GM19193 (cell line): Measurements from ENCODE around the gene MMP21.

Experiments used
- POLR2A ChIP-seq: IDR thresholded peaks from 4 replicates; pipeline ENCODE4 v1.6.1; 2011; ENCODE audit not compliant: insufficient read depth, insufficient read length; ENCODE audit errors: extremely low read depth

Gene MMP21

GRCh38 chr10:125779403-125780327 lies 4.0 kb upstream of the MMP21 start:
- no peak for TF ChIP-seq POLR2A

GRCh38 chr10:125778556-125778955 lies 2.9 kb upstream of the MMP21 start:
- no peak for TF ChIP-seq POLR2A

DNA sequence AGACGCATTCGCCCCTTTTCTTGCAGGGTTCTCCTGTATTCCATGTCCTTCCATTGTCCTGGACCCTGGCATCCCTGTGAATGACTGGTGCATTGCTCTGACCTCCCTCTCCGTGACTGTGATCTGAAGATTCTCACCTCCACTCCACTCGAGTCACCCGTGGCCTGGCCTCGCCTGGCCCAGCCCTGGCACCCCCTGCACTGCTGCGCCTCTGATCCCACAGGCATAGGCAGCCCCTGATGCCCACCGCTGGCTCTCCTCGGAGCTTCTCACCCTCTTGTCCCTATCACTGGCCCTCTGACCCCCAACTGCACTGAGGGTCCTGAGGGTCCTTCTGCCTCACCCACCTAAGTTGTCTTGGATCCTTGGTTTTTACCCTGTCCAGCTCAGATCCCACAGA lies 2.2 kb upstream of the MMP21 start:
- TF ChIP-seq POLR2A, result no peak

GRCh38 chr10:125774581-125775191 lies 935 bp downstream of the MMP21 start:
- TF ChIP-seq POLR2A, result no peak

DNA sequence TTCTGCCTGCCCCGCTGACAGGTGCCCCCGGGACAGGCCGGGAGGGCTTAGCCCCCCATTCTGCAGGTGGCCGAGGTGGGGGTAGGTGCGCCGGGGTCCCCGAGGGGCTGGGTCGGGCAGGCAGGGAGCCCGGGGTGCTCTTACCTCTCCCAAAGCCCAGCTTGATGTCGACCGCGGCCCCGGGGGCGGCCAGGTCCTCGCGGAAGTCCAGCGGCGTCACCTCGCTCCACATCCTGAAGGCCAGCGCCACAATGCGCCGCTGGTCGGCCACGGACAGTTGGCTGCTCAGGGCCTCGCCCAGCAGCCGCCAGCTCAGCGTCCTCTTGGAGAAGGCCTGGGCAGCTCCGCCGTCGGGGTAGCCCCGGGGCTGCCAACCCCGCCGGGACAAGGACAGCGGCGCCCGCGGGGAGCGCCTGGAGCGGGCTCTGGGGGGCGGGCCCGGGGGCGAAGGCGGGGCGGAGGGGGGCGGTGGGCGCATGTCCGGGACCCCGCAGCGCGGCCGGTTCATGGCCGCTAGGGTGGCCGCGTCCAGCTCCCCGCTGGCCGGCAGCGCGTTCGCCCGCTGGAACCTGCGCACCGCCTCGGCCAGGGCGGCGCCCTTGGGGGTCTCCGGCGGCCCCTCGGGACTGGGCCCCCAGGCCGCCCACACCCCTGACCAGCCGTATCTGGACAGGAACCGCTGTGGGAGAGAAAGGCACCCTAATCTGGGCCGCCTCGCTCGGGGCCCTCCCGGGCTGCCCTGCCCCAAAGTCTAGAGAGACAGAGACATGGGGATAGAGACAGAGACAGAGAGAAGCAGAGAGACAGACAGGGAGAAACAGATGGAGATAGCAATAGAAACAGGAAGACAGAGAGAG lies 1.7 kb downstream of the MMP21 start:
- TF ChIP-seq POLR2A, result no peak

- TF ChIP-seq POLR2A, result no peak
These were observed 2.8 kb downstream of the MMP21 start for GRCh38 chr10:125772864-125773180.

DNA sequence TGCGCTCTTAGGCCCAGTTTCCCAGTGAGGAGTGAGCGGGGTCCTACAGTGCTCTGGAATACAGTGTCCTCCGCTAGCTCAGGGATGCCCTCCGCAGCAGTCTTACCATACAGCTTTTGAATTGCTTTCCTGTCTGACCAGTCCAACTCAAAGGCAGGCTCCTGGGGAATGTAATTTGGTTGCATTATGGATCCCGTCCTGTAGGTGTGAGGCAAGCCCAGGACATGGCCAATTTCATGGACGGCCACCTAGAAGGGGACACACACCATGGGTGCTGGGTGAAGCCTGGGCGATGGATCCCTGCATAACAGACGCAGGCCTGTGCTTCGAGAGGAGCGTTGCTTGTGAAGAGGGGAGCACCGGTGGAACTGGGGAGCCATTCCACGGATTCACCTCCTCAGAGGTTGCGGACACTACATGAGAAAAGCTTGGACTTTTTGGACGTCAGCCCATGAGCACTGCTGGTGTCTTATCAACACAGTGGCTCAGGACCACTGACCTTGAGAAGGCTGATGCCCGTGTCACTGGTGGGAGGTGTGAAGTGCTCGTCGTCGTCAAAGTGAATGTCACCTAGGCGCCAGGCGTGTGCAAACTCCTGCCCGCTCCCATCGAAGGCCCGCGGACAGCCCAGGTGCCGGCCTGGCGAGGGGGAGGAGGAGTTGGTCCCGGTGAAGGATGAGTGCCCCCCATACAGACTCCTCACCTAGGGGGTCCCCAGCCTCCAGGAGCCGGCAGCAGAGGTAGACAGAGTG lies 3.3 kb downstream of the MMP21 start:
- TF ChIP-seq POLR2A, result no peak

DNA sequence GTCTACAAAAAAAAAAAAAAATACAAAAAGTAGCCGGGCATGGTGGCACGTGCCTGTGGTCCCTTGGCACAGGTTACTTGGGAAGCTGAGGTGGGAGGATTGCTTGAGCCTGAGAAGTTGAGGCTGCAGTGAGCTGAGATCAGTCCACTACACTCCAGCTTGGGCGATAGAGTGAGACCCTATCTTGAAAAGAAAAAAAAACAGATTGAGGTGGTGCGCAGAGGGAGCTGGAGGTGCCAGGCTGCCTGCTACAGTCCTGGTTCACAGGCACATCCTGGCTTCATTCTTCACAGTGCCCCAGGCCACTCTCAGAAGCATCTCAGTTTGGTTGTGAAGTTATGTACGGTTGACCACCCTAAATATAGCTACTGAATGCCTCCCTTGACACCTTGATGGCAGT lies 4.8 kb downstream of the MMP21 start:
- TF ChIP-seq POLR2A, result no peak

DNA sequence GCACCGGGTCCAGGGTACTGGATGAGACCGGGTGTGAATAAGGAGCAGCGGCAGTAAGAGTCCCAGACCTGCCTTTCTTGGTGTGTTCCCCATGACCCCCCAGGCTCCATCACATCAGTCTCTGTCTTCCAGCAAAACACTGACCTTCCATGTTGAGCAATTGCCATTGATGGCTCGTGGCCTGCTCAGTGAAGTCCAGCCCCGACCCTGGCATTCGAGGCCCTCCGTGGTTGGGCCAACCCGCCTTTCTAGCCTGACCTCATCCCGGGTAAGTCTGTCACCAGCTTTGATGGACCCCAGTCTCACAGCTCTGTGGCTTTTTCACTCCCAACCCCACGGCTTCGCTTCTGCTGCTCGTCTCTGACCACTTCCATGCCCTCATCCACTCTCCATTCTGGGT lies 6.4 kb downstream of the MMP21 start:
- TF ChIP-seq POLR2A, result no peak

DNA sequence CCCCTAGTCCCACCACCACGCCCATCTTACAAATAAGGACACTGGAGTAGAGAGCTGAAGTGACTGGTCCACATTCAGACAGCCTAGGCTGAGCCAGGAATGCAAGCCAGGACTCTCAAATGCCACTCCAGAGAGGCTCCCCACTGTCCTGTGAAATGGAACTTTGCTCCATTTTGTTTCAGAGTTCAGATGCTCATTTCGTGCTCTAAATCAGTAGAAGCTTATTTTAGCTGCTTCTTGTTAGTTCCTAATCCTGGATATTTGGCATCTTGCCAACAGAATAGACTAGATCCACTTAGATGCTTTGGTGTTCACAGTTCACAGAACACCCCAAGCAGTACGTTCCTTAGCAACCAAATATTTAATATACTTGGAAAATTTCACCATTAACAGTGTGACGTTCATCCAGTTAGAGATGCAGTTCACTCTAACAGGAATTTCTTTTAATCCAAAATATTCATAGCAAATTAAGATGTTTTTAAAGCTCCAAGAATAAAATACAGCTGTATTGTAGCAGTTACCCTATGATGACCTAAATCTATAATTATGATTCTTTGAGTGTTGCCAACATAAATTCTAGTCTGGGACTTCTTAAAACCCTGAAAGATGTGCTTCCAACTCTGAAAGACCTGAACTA lies 7.3 kb downstream of the MMP21 start:
- no peak for TF ChIP-seq POLR2A

DNA sequence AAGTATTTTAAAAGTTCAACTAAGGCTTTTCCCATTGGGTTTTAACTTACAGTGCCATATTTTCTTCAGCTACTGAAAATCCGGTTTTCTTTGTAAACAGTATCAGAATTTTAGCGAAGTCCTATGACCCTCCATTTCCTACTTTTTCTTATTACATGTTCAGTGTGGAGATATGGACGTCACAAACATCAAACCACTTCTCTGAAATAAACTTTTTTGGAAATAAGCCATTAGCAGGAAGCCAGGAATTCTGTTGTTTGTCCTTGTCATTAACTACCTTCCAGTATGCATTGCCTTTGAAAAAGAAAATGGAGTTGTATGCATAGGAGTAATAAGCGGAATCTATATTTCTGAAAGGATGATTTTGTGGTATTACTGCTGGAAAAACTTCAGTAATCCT lies 9.1 kb downstream of the MMP21 start:
- TF ChIP-seq POLR2A, result no peak

- no peak for TF ChIP-seq POLR2A
These were observed 9.8 kb downstream of the MMP21 start for GRCh38 chr10:125765835-125766234.

GRCh38 chr10:125762692-125763648 lies 12.7 kb downstream of the MMP21 start:
- no peak for TF ChIP-seq POLR2A
